Ishikawa (cell line): ENCODE results near the gene PARD6G.

Experiments used
- CEBPB ChIP-seq: IDR thresholded peaks from 2 replicates; pipeline ENCODE4 v1.6.1; 2012
- CREB1 ChIP-seq: IDR thresholded peaks from 2 replicates; pipeline ENCODE4 v1.6.1; 2012; ENCODE audit warnings: low read depth
- EGR1 ChIP-seq: IDR thresholded peaks from 2 replicates; pipeline ENCODE4 v1.6.1; 2012
- EP300 ChIP-seq: IDR thresholded peaks from 2 replicates; pipeline ENCODE4 v1.6.1; 2012; ENCODE audit warnings: borderline replicate concordance
- FOXM1 ChIP-seq: IDR thresholded peaks from 2 replicates; pipeline ENCODE4 v1.6.1; 2012; ENCODE audit warnings: low read depth, borderline replicate concordance
- MAX ChIP-seq: IDR thresholded peaks from 2 replicates; pipeline ENCODE4 v1.6.1; 2012
- NFIC ChIP-seq: IDR thresholded peaks from 2 replicates; pipeline ENCODE4 v1.6.1; 2012
- RAD21 ChIP-seq: IDR thresholded peaks from 2 replicates; pipeline ENCODE4 v1.6.1; 2012; ENCODE audit warnings: low read depth
- TAF1 ChIP-seq: IDR thresholded peaks from 2 replicates; pipeline ENCODE4 v1.6.1; 2012; ENCODE audit warnings: low read depth, mild to moderate bottlenecking
- TCF12 ChIP-seq: IDR thresholded peaks from 2 replicates; pipeline ENCODE4 v1.6.1; 2012; ENCODE audit warnings: low read depth
- TEAD4 ChIP-seq: IDR thresholded peaks from 2 replicates; pipeline ENCODE4 v1.6.1; 2012
- YY1 ChIP-seq: IDR thresholded peaks from 2 replicates; pipeline ENCODE4 v1.6.1; 2012; ENCODE audit warnings: low read depth
- ZBTB7A ChIP-seq: IDR thresholded peaks from 2 replicates; pipeline ENCODE4 v1.6.1; 2012; ENCODE audit warnings: low read depth
- TF ChIP-seq, protein P1 (sequence below): IDR thresholded peaks from 2 replicates; pipeline ENCODE4 v1.6.1; 2012
- TF ChIP-seq, protein P2 (sequence below): IDR thresholded peaks from 2 replicates; pipeline ENCODE4 v1.6.1; 2012; ENCODE audit warnings: low read depth, mild to moderate bottlenecking

PARD6G gene

GRCh38 chr18:80140455-80140985, 106.8 kb downstream of the PARD6G start:
- TF ChIP-seq, protein P1, sequence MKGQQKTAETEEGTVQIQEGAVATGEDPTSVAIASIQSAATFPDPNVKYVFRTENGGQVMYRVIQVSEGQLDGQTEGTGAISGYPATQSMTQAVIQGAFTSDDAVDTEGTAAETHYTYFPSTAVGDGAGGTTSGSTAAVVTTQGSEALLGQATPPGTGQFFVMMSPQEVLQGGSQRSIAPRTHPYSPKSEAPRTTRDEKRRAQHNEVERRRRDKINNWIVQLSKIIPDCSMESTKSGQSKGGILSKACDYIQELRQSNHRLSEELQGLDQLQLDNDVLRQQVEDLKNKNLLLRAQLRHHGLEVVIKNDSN, result no peak
- TF ChIP-seq, protein P2, sequence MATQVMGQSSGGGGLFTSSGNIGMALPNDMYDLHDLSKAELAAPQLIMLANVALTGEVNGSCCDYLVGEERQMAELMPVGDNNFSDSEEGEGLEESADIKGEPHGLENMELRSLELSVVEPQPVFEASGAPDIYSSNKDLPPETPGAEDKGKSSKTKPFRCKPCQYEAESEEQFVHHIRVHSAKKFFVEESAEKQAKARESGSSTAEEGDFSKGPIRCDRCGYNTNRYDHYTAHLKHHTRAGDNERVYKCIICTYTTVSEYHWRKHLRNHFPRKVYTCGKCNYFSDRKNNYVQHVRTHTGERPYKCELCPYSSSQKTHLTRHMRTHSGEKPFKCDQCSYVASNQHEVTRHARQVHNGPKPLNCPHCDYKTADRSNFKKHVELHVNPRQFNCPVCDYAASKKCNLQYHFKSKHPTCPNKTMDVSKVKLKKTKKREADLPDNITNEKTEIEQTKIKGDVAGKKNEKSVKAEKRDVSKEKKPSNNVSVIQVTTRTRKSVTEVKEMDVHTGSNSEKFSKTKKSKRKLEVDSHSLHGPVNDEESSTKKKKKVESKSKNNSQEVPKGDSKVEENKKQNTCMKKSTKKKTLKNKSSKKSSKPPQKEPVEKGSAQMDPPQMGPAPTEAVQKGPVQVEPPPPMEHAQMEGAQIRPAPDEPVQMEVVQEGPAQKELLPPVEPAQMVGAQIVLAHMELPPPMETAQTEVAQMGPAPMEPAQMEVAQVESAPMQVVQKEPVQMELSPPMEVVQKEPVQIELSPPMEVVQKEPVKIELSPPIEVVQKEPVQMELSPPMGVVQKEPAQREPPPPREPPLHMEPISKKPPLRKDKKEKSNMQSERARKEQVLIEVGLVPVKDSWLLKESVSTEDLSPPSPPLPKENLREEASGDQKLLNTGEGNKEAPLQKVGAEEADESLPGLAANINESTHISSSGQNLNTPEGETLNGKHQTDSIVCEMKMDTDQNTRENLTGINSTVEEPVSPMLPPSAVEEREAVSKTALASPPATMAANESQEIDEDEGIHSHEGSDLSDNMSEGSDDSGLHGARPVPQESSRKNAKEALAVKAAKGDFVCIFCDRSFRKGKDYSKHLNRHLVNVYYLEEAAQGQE, result no peak
- no peak for TF ChIP-seq NFIC
- no peak for TF ChIP-seq YY1
- no peak for TF ChIP-seq TEAD4
- no peak for TF ChIP-seq FOXM1
- TF ChIP-seq EP300, result no peak
- TF ChIP-seq EGR1, result no peak

GRCh38 chr18:80137976-80138375, 109.3 kb downstream of the PARD6G start:
- TF ChIP-seq CEBPB (no peak), TAF1 (no peak), MAX (no peak), EGR1 (no peak), FOXM1 (no peak), YY1 (no peak), TCF12 (no peak), CREB1 (no peak), RAD21 (no peak), NFIC (no peak)
- TF ChIP-seq, protein P2, result no peak

DNA sequence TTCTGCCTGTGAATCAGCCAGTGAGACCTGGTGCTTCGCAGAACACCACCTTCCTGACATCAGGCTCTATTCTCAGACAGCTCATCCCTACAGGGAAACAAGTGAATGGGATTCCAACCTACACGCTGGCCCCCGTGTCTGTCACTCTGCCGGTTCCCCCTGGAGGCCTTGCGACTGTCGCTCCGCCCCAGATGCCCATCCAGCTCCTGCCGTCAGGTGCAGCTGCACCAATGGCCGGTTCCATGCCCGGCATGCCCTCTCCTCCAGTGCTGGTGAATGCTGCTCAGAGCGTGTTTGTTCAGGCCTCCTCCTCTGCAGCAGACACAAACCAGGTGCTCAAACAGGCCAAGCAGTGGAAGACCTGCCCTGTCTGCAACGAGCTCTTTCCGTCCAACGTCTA, 110.2 kb downstream of the PARD6G start:
- TF ChIP-seq YY1 (no peak), FOXM1 (no peak), NFIC (no peak), MAX (no peak), TEAD4 (no peak), TCF12 (no peak), ZBTB7A (no peak), RAD21 (no peak), CEBPB (no peak), EGR1 (no peak), CREB1 (no peak), EP300 (no peak), TAF1 (no peak)
- TF ChIP-seq, protein P2, result no peak
- TF ChIP-seq, protein P1, result no peak

GRCh38 chr18:80136679-80137078, 110.6 kb downstream of the PARD6G start:
- TF ChIP-seq EGR1, result no peak
- no peak for TF ChIP-seq CEBPB
- TF ChIP-seq, protein P2, result no peak
- no peak for TF ChIP-seq TEAD4
- no peak for TF ChIP-seq TAF1
- no peak for TF ChIP-seq CREB1
- no peak for TF ChIP-seq TCF12
- TF ChIP-seq EP300, result no peak
- TF ChIP-seq ZBTB7A, result no peak
- TF ChIP-seq NFIC, result no peak
- TF ChIP-seq RAD21, result no peak
- TF ChIP-seq FOXM1, result no peak
- TF ChIP-seq MAX, result no peak
- no peak for TF ChIP-seq YY1
- TF ChIP-seq, protein P1, result no peak
